Hepatocyte (in vitro differentiated cells): ENCODE data around the gene ATAD3B. TPM values are rescaled to one million over a fixed set of nuclear protein-coding genes. Genes with fewer than 3 reads are reported as not detected.
A peak's percentile ranks its signal among the peaks of the same experiment; 100 is the strongest.

Experiments
- DNase-seq: peaks from one replicate; pipeline ENCODE4 v3.0.0-alpha.2; 2016; ENCODE audit warnings: low spot score
- H2AFZ ChIP-seq: fragments of 200-600 bp; sonication (generic); 2 replicates; pipeline ENCODE4 v1.6.0; 2016; ENCODE audit warnings: antibody characterized with exemption, mild to moderate bottlenecking
- H3K27ac ChIP-seq: fragments of 200-600 bp; sonication (generic); 2 replicates; pipeline ENCODE4 v1.5.1; 2016; ENCODE audit warnings: mild to moderate bottlenecking
- H3K27me3 ChIP-seq: fragments of 200-600 bp; sonication (generic); 2 replicates; pipeline ENCODE4 v1.6.1; 2016
- H3K36me3 ChIP-seq: fragments of 200-600 bp; sonication (generic); replicated peaks from 2 replicates; pipeline ENCODE4 v1.5.1; 2016; ENCODE audit warnings: low read depth; ENCODE audit not compliant: insufficient read depth
- H3K4me1 ChIP-seq: fragments of 200-600 bp; sonication (generic); 2 replicates; pipeline ENCODE4 v1.5.1; 2016; ENCODE audit warnings: mild to moderate bottlenecking, moderate library complexity; ENCODE audit not compliant: insufficient read depth
- H3K4me2 ChIP-seq: fragments of 200-600 bp; sonication (generic); 2 replicates; pipeline ENCODE4 v1.6.0; 2016
- H3K4me3 ChIP-seq: fragments of 200-600 bp; sonication (generic); 2 replicates; pipeline ENCODE4 v1.5.1; 2016; ENCODE audit warnings: mild to moderate bottlenecking
- H3K79me2 ChIP-seq: fragments of 200-600 bp; sonication (generic); 2 replicates; pipeline ENCODE4 v1.6.0; 2017; ENCODE audit warnings: mild to moderate bottlenecking
- H3K9me2 ChIP-seq: fragments of 200-600 bp; sonication (generic); replicated peaks from 2 replicates; pipeline ENCODE4 v1.6.0; 2017; ENCODE audit warnings: mild to moderate bottlenecking; ENCODE audit not compliant: insufficient read depth
- H3K9me3 ChIP-seq: fragments of 200-600 bp; sonication (generic); 2 replicates; pipeline ENCODE4 v1.5.1; 2016; ENCODE audit warnings: low read depth, mild to moderate bottlenecking
- H4K20me1 ChIP-seq: fragments of 200-600 bp; sonication (generic); 2 replicates; pipeline ENCODE4 v1.6.0; 2016; ENCODE audit warnings: mild to moderate bottlenecking; ENCODE audit not compliant: insufficient read depth, poor library complexity, severe bottlenecking
- CTCF ChIP-seq: fragments of 200-600 bp; sonication (generic); IDR thresholded peaks from 2 replicates; pipeline ENCODE4 v1.5.1; 2016; ENCODE audit warnings: antibody characterized with exemption, mild to moderate bottlenecking; ENCODE audit not compliant: poor library complexity
- EZH2 ChIP-seq: fragments of 200-600 bp; sonication (generic); IDR thresholded peaks from 2 replicates; pipeline ENCODE4 v1.6.1; 2016; ENCODE audit warnings: antibody characterized with exemption, mild to moderate bottlenecking, borderline replicate concordance
- EZH2phosphoT487 ChIP-seq: fragments of 200-600 bp; sonication (generic); IDR thresholded peaks from one replicate; pipeline ENCODE4 v1.6.1; 2018; ENCODE audit warnings: antibody characterized with exemption, mild to moderate bottlenecking, low read depth, moderate library complexity; ENCODE audit not compliant: unreplicated experiment, severe bottlenecking
- WGBS: methylation state at CpG from one replicate; pipeline ENCODE4 v1.1.6; 2016; ENCODE audit warnings: low lambda C conversion rate; ENCODE audit errors: missing lambda C conversion rate; 5-methylcytosine and 5-hydroxymethylcytosine counted together
- polyA plus RNA-seq: library from polyadenylated mRNA; unstranded; fragments of >200 nt; fragmentation: Nextera tagmentation; extraction: Ambion mirVana; gene quantifications from 2 replicates; pipeline ENCODE4 v1.2.1, GENCODE V29; 2016
- total RNA-seq: library from RNA; depleted of rRNA; stranded (reverse); fragments of >200 nt; gene quantifications from 2 replicates; pipeline ENCODE4 v1.2.3, GENCODE V29; 2014

The ATAD3B gene
- total and polyA plus RNA-seq, 2 experiments from 2014 or later, result 13.4 to 33.2 TPM

- WGBS, result 93% methylated on average over 43 of the region's 45 CpGs
- peaks cover 18% of the 10 kb centered on the region for H3K79me2 ChIP-seq
- H3K4me3 ChIP-seq, result no peak overlapping the region
- H3K27me3 ChIP-seq, result no peaks in the 10 kb centered on the region
- no peaks in the 10 kb centered on the region for H3K36me3 ChIP-seq
- TF ChIP-seq CTCF (no peak), EZH2phosphoT487 (no peak), EZH2 (no peak)
- peak overlapping the region; percentile 47 for H3K27ac ChIP-seq
- no peaks in the 10 kb centered on the region for H4K20me1 ChIP-seq
- H3K9me2 ChIP-seq, result no peaks in the 10 kb centered on the region
- H3K4me1 ChIP-seq, result peaks cover 45% of the 10 kb centered on the region
- no peak for DNase-seq
- no peaks in the 10 kb centered on the region for H3K9me3 ChIP-seq
- peak overlapping the region; percentile 96 for H3K4me2 ChIP-seq
- H2AFZ ChIP-seq, result no peak overlapping the region
These were observed 32.8 kb upstream of the ATAD3B start for GRCh38 chr1:1438531-1439381.

- peaks cover 36% of the 10 kb centered on the region for H3K4me1 ChIP-seq
- H2AFZ ChIP-seq, result no peak overlapping the region
- no peak overlapping the region for H3K4me3 ChIP-seq
- TF ChIP-seq CTCF (no peak), EZH2 (no peak), EZH2phosphoT487 (no peak)
- H3K27ac ChIP-seq, result no peak overlapping the region
- no peaks in the 10 kb centered on the region for H3K9me3 ChIP-seq
- no peak for DNase-seq
- H3K4me2 ChIP-seq, result no peak overlapping the region
- 97% methylated on average over 31 of the region's 82 CpGs for WGBS
- H3K36me3 ChIP-seq, result no peaks in the 10 kb centered on the region
- H4K20me1 ChIP-seq, result no peaks in the 10 kb centered on the region
- H3K79me2 ChIP-seq, result peaks cover 18% of the 10 kb centered on the region
- H3K9me2 ChIP-seq, result no peaks in the 10 kb centered on the region
- no peaks in the 10 kb centered on the region for H3K27me3 ChIP-seq
These were observed 31.9 kb upstream of the ATAD3B start for GRCh38 chr1:1439546-1440261.

GRCh38 chr1:1440262-1441001 lies 31.1 kb upstream of the ATAD3B start:
- no peak overlapping the region for H3K27ac ChIP-seq
- no peak for DNase-seq
- H3K36me3 ChIP-seq, result no peaks in the 10 kb centered on the region
- H3K9me2 ChIP-seq, result no peaks in the 10 kb centered on the region
- H3K79me2 ChIP-seq, result peaks cover 18% of the 10 kb centered on the region
- no peaks in the 10 kb centered on the region for H3K27me3 ChIP-seq
- 92% methylated on average over 25 of the region's 26 CpGs for WGBS
- H3K4me3 ChIP-seq, result no peak overlapping the region
- no peak overlapping the region for H2AFZ ChIP-seq
- H3K4me1 ChIP-seq, result peaks cover 29% of the 10 kb centered on the region
- TF ChIP-seq EZH2 (no peak), CTCF (no peak), EZH2phosphoT487 (no peak)
- no peak overlapping the region for H3K4me2 ChIP-seq
- H3K9me3 ChIP-seq, result no peaks in the 10 kb centered on the region
- no peaks in the 10 kb centered on the region for H4K20me1 ChIP-seq
